Upper lobe of left lung (tissue), 6 donors: ENCODE results near the gene TRIM66. TPM values are rescaled to one million over a fixed set of nuclear protein-coding genes. Genes with fewer than 3 reads are reported as not detected.
A peak's percentile ranks its signal among the peaks of the same experiment; 100 is the strongest.

Source experiments
- ATAC-seq, 2 donors: fragments of 200-7000 bp; cut with Tn5 transposase; one replicate each; pipeline ENCODE4 v1.9.1; 2022; ENCODE audit warnings: mild to moderate bottlenecking in 2 of 2, moderate library complexity in 2 of 2; ENCODE audit not compliant: low FRiP score in 2 of 2
- DNase-seq, 2 donors: peaks; one replicate each; pipeline ENCODE4 v3.0.0-alpha.2; 2019 to 2020
- H3K27ac ChIP-seq, 4 donors: fragments of 200-600 bp; sonication (generic); one replicate each; pipeline ENCODE4 v1.5.1; 2016 to 2019
- H3K27me3 ChIP-seq, 4 donors: fragments of 200-600 bp; sonication (generic); one replicate each; pipeline ENCODE4 v1.5.1; 2017 to 2019
- H3K36me3 ChIP-seq, 4 donors: fragments of 200-600 bp; sonication (generic); one replicate each; pipeline ENCODE4 v1.5.1; 2016 to 2019
- H3K4me1 ChIP-seq, 4 donors: fragments of 200-600 bp; sonication (generic); one replicate each; pipeline ENCODE4 v1.5.1; 2018 to 2019
- H3K4me3 ChIP-seq, 4 donors: fragments of 200-600 bp; sonication (generic); one replicate each; pipeline ENCODE4 v1.5.1; 2017 to 2019; ENCODE audit warnings: mild to moderate bottlenecking in 2 of 4, moderate library complexity in 1 of 4
- H3K9me3 ChIP-seq, 4 donors: fragments of 200-600 bp; sonication (generic); one replicate each; pipeline ENCODE4 v1.5.1; 2018 to 2019
- CTCF ChIP-seq, 6 experiments: fragments of 450-650 bp in 4 of 6; fragments of 200-600 bp in 2 of 6; sonication (generic) in 2 of 6; IDR thresholded peaks; one replicate each; pipeline ENCODE4 v1.5.1; 2016 to 2019; ENCODE audit warnings: antibody characterized with exemption in 6 of 6
- EP300 ChIP-seq, 4 donors: sonication (generic); formaldehyde crosslinking; IDR thresholded peaks; one replicate each; pipeline ENCODE4 v1.5.1; 2017; ENCODE audit warnings: antibody characterized with exemption in 4 of 4, control low read depth in 2 of 4
- POLR2A ChIP-seq, 4 donors: fragments of 450-650 bp; IDR thresholded peaks; one replicate each; pipeline ENCODE4 v1.5.1; 2016 to 2017; ENCODE audit warnings: antibody characterized with exemption in 4 of 4, mild to moderate bottlenecking in 2 of 4
- POLR2AphosphoS5 ChIP-seq, 2 donors: sonication (generic); formaldehyde crosslinking; IDR thresholded peaks; one replicate each; pipeline ENCODE4 v1.5.1; 2017; ENCODE audit warnings: antibody characterized with exemption in 2 of 2
- WGBS, 2 donors: methylation state at CpG; one replicate each; pipeline ENCODE4 v1.1.5; 2017 to 2018; 5-methylcytosine and 5-hydroxymethylcytosine counted together
- total RNA-seq, 6 donors: library from RNA; depleted of rRNA in 4 of 6; stranded (reverse); fragments of >200 nt in 4 of 6; gene quantifications; one replicate each; pipeline versions ENCODE4 v1.1.0 to v1.2.1, GENCODE V29; 2016 to 2021
- donor health status: DM: no; HTN: no; CAD: no; lungs with moderate emphysema.
- donor health status: DM: no; HTN: yes; CAD: no; lungs with severe emphysema.

TRIM66 gene
- total RNA-seq, 6 donors from 2014 or later, result 4.9 to 126 (median 11.2) TPM

DNA sequence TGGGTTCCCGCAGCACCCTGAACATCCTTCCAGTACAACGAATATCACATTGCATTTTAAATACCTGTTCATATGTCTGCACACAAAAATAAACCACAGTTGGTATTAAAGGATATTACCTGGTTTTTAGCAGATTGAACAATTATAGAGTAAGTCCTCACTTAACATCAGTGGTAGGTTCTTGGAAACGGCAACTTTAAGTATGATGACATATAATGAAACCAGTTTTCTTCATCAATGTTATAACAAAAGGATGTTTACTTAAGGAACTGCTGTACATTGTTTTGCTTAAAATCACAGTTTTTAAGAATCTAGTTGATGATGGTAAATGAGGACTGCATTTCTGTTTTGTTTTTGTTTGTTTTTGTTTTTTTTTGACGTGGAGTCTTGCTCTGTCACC, 28.0 kb downstream of the TRIM66 start:
- Histone ChIP-seq H3K4me1 (no peaks in the 10 kb centered on the region), H3K36me3 (peaks cover 0 to 4% (median 0%) of the 10 kb centered on the region in 4 donors), H3K27me3 (no peaks in the 10 kb centered on the region), H3K4me3 (no peak overlapping the region), H3K27ac (no peak overlapping the region), H3K9me3 (no peaks in the 10 kb centered on the region)
- TF ChIP-seq POLR2A (IDR thresholded peaks at IDR 0.05), result no peak
- TF ChIP-seq CTCF (IDR thresholded peaks at IDR 0.05), result no peak
- TF ChIP-seq POLR2AphosphoS5 (IDR thresholded peaks at IDR 0.05), result no peak
- TF ChIP-seq EP300 (IDR thresholded peaks at IDR 0.05), result no peak
- DNase-seq (no peak), ATAC-seq (no peak)
- 64 to 68% methylated on average over 4 of the region's 4 CpGs for WGBS, 2 donors

- DNase-seq (no peak), ATAC-seq (peak in 1 of 2 donors; percentile 76)
- Histone ChIP-seq H3K27me3 (no peaks in the 10 kb centered on the region), H3K9me3 (no peaks in the 10 kb centered on the region), H3K4me3 (no peak overlapping the region), H3K27ac (no peak overlapping the region), H3K36me3 (peaks cover 4 to 25% (median 11%) of the 10 kb centered on the region in 4 donors), H3K4me1 (no peaks in the 10 kb centered on the region)
- WGBS, 2 donors, result 80 to 81% methylated on average over 3 of the region's 3 CpGs
- no peak for TF ChIP-seq POLR2A (IDR thresholded peaks at IDR 0.05)
- no peak for TF ChIP-seq CTCF (IDR thresholded peaks at IDR 0.05)
- no peak for TF ChIP-seq EP300 (IDR thresholded peaks at IDR 0.05)
- no peak for TF ChIP-seq POLR2AphosphoS5 (IDR thresholded peaks at IDR 0.05)
These were observed 30.3 kb downstream of the TRIM66 start for GRCh38 chr11:8652140-8652539.

GRCh38 chr11:8650401-8650990, 32.0 kb downstream of the TRIM66 start:
- TF ChIP-seq POLR2A (IDR thresholded peaks at IDR 0.05) (no peak), CTCF (IDR thresholded peaks at IDR 0.05) (no peak), POLR2AphosphoS5 (IDR thresholded peaks at IDR 0.05) (no peak), EP300 (IDR thresholded peaks at IDR 0.05) (no peak)
- no peaks in the 10 kb centered on the region for H3K9me3 ChIP-seq
- H3K4me3 ChIP-seq, result no peak overlapping the region
- no peak overlapping the region for H3K27ac ChIP-seq
- WGBS, 2 donors, result 100% methylated on average over 2 of the region's 2 CpGs
- no peaks in the 10 kb centered on the region for H3K4me1 ChIP-seq
- DNase-seq (no peak), ATAC-seq (no peak)
- peaks cover 4 to 36% (median 22%) of the 10 kb centered on the region in 4 donors for H3K36me3 ChIP-seq
- H3K27me3 ChIP-seq, result no peaks in the 10 kb centered on the region

DNA sequence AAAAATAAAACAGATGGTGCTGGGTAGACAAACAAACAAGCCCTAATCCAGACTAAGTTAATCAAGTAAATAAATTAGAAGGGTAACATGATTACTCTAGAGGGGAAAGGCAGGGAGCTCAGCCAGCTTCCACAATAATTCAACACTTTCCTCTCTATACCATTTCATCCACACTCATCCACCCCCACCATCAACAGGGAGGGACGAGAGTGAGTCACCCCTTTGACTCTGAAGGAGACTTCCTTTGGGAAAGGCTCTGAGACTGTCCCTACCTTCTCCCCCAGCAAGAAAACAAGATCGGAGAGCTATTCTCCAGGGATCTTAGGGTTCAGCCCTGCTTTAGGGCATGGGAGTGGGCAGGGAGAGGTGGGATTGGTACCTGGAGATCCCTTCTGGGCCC, 33.1 kb downstream of the TRIM66 start:
- Histone ChIP-seq H3K36me3 (peaks cover 4 to 45% (median 25%) of the 10 kb centered on the region in 4 donors), H3K4me3 (no peak overlapping the region), H3K4me1 (no peaks in the 10 kb centered on the region), H3K27ac (no peak overlapping the region), H3K9me3 (no peaks in the 10 kb centered on the region), H3K27me3 (no peaks in the 10 kb centered on the region)
- no peak for ATAC-seq
- TF ChIP-seq POLR2AphosphoS5 (IDR thresholded peaks at IDR 0.05) (no peak), POLR2A (IDR thresholded peaks at IDR 0.05) (no peak), CTCF (IDR thresholded peaks at IDR 0.05) (no peak), EP300 (IDR thresholded peaks at IDR 0.05) (no peak)
- WGBS, 2 donors, result 97 to 98% methylated on average over 2 of the region's 2 CpGs
- no peak for DNase-seq

DNA sequence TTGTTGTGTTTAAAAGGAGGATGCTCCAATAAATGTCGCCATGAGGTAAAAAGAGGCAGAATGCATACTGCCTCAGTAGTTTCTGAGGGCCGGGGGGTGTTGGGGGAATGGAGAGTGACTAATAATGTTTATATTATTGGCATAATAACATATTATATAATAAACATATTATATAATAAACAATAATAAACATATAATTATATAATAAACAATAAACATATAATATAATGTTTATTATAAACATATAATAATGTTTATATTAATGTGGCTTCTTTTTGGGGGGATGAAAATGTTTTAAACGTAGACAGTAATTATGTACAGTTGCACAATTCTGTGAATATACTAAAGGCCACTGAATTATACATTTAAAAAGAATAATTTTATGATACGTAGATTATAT, 35.6 kb downstream of the TRIM66 start:
- no peak overlapping the region for H3K4me3 ChIP-seq
- no peak for ATAC-seq
- H3K36me3 ChIP-seq, result peaks cover 4 to 55% (median 30%) of the 10 kb centered on the region in 4 donors
- no peak overlapping the region for H3K27ac ChIP-seq
- no peaks in the 10 kb centered on the region for H3K27me3 ChIP-seq
- no peak for TF ChIP-seq CTCF (IDR thresholded peaks at IDR 0.05)
- no peak for TF ChIP-seq POLR2A (IDR thresholded peaks at IDR 0.05)
- TF ChIP-seq EP300 (IDR thresholded peaks at IDR 0.05), result no peak
- no peak for TF ChIP-seq POLR2AphosphoS5 (IDR thresholded peaks at IDR 0.05)
- WGBS, 2 donors, result 94% methylated on average over 4 of the region's 4 CpGs
- DNase-seq, result no peak
- no peaks in the 10 kb centered on the region for H3K9me3 ChIP-seq
- H3K4me1 ChIP-seq, result no peaks in the 10 kb centered on the region
